Nephron progenitor cell (in vitro differentiated cells): ENCODE measurements around the gene CDK19.
A peak's percentile ranks its signal among the peaks of the same experiment; 100 is the strongest.

Source experiments
- DNase-seq: peaks from one replicate; pipeline ENCODE4 v3.0.0; 2021
- H3K27ac Mint-ChIP-seq: 2 replicates; pipeline ENCODE4 v1.8.0; 2021; ENCODE audit warnings: mild to moderate bottlenecking, moderate library complexity, mixed read lengths
- H3K27me3 Mint-ChIP-seq: 2 replicates; pipeline ENCODE4 v1.8.0; 2021; ENCODE audit warnings: mild to moderate bottlenecking, low read depth, mixed read lengths; ENCODE audit not compliant: poor library complexity
- H3K36me3 Mint-ChIP-seq: 2 replicates; pipeline ENCODE4 v1.8.0; 2021; ENCODE audit warnings: low read depth, mixed read lengths
- H3K4me1 Mint-ChIP-seq: 2 replicates; pipeline ENCODE4 v1.8.0; 2021; ENCODE audit warnings: mixed read lengths
- H3K4me3 Mint-ChIP-seq: 2 replicates; pipeline ENCODE4 v1.8.0; 2021; ENCODE audit warnings: mild to moderate bottlenecking, moderate library complexity, mixed read lengths
- H3K9me3 Mint-ChIP-seq: 2 replicates; pipeline ENCODE4 v1.8.0; 2021; ENCODE audit warnings: mild to moderate bottlenecking, moderate library complexity, mixed read lengths
- TF ChIP-seq, protein P1 (sequence below): fragments of 200-600 bp; sonication (generic); IDR thresholded peaks from 2 replicates; pipeline ENCODE4 v1.5.0; 2021; ENCODE audit warnings: antibody characterized with exemption

Gene CDK19

DNA sequence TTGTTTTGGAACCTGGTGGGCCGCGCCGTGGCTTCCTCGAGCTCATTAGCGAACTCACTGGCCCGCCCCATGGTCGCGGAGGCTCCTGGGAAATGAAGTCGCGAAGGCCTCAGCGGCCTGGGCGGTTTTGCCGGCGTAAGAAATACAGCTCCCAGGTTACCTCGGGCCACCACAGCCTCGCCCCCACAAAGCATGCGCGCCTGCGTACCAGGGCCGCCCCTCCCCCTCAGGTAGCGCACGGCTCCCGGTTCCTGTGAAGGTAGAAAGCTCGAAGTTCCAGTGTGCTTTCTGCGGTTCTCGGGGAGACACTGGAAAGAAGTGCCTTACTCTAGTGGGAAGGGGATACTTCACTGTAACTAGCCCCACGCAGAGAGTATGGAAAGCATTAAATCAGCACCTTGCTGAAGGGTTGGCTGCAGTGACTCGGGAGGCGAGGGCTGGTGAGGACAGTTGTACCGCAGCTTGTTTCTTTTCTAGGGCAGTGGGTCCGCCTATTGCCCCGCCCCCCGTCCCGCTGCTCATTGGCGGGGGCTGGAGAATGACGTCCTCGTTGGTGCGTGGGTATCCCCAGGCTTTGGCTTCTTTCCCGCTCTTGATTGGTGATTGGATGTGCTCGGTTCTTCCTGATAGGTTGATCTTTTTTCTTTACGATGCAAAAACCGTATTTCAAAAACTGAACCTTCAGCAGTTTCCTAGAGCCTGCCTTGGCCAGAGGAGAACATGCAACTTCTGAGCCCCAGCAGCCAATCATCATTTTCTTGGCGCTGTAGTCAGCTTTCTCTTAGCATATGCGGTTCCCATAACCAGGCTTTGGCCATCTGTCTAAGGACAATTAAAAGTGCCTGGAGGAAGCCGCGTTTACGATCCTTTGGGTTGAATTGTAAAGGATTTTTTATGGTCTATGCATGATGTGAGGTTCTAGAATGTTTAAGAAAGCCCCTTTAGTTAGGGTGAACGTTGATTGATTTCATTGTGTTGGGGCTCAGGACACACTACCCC, at the start of gene CDK19:
CDK19 (minus strand) TSS at position 59 of the 999 bp plus-strand sequence. CDS start 333 bp downstream, outside the sequence.
- H3K4me3 Mint-ChIP-seq, result peak within 1 kb of the TSS; percentile 99
- H3K4me1 Mint-ChIP-seq, result peaks cover 25% of the 10 kb centered on the region
- peaks cover 6% of the 10 kb centered on the region for H3K36me3 Mint-ChIP-seq
- peak within 1 kb of the TSS; percentile 100 for H3K27ac Mint-ChIP-seq
- TF ChIP-seq, protein P1, sequence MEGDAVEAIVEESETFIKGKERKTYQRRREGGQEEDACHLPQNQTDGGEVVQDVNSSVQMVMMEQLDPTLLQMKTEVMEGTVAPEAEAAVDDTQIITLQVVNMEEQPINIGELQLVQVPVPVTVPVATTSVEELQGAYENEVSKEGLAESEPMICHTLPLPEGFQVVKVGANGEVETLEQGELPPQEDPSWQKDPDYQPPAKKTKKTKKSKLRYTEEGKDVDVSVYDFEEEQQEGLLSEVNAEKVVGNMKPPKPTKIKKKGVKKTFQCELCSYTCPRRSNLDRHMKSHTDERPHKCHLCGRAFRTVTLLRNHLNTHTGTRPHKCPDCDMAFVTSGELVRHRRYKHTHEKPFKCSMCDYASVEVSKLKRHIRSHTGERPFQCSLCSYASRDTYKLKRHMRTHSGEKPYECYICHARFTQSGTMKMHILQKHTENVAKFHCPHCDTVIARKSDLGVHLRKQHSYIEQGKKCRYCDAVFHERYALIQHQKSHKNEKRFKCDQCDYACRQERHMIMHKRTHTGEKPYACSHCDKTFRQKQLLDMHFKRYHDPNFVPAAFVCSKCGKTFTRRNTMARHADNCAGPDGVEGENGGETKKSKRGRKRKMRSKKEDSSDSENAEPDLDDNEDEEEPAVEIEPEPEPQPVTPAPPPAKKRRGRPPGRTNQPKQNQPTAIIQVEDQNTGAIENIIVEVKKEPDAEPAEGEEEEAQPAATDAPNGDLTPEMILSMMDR, result no peak
- no peaks in the 10 kb centered on the region for H3K27me3 Mint-ChIP-seq
- DNase-seq, result peak; percentile 97
- peaks cover 5% of the 10 kb centered on the region for H3K9me3 Mint-ChIP-seq

DNA sequence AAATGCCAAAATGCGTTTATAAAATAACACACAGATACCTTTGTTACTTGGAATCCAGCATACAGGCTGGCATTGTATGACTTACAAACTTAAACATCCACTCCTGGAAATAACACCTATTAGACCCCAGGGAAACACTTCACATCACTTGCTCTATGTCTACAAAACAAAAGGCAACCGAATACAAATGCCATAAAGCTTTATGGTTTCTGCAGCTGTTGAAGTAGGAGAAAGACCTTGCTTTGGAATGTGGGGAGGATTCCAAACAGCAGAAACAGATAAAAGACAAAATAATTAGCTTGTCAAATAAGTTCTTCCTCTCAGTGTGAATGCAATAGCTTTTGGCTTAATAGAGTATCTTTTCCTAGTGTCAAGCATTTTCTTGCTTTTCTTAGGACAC, 49.6 kb upstream of the CDK19 start:
- TF ChIP-seq, protein P1, result no peak
- H3K4me3 Mint-ChIP-seq, result no peak overlapping the region
- DNase-seq, result no peak
- H3K4me1 Mint-ChIP-seq, result peaks cover 22% of the 10 kb centered on the region
- H3K36me3 Mint-ChIP-seq, result no peaks in the 10 kb centered on the region
- peaks cover 6% of the 10 kb centered on the region for H3K9me3 Mint-ChIP-seq
- H3K27me3 Mint-ChIP-seq, result no peaks in the 10 kb centered on the region
- peak overlapping the region; percentile 40 for H3K27ac Mint-ChIP-seq

DNA sequence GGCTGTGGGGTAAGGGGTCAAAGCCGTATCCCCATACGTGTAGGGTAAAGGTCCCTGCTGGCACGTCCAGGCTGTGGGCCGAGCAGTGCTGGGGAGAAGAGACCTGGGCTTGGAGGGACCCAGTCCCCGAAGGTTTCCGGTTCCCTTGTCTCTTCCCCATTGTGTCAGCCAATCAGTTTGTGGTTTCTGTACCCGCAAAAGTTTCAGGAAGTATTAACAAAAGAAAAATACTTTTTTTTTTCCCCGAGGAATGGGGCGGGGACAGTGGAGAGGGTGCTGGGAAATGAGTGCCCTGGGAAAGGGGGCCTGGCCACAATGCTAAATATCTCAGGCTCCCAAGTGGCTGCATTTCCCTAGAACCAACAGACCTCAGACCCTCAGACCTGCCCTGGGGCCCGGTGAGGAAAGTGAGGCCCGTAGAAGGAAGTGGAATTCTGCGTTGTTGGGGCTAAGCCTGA, 44.1 kb upstream of the CDK19 start:
- Mint-ChIP-seq H3K27me3 (no peaks in the 10 kb centered on the region), H3K9me3 (no peaks in the 10 kb centered on the region), H3K36me3 (no peaks in the 10 kb centered on the region), H3K4me3 (no peak overlapping the region), H3K27ac (no peak overlapping the region), H3K4me1 (peaks cover 6% of the 10 kb centered on the region)
- TF ChIP-seq, protein P1, result no peak
- no peak for DNase-seq

DNA sequence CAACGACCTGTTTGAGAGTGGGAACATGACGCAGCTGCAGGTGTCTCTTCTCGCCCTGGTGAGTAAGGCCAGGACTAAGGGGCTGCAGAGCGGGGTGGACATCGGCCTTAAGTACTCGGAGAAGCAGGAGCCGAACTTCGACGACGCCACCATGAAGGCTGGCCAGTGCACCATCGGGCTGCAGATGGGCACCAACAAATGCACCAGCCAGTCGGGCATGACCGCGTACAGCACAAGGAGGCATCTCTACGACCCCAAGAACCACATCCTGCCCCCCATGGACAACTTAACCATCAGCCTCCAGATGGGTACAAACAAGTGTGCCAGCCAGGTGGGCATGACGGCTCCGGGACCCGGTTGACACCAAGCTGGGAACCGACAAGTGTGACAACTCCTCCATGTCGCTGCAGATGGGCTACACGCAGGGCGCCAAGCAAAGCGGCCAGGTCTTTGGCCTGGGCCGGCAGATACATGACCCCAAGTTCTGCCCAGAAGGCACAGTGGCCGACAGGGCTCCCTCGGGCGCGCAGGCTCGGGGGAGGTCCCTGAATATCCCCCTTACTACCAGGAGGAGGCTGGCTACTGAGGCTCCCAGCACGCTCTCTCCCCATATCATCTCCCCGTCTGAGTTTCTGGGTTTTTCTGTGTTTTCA, 43.4 kb upstream of the CDK19 start:
- Mint-ChIP-seq H3K9me3 (no peaks in the 10 kb centered on the region), H3K27ac (no peak overlapping the region), H3K4me3 (no peak overlapping the region), H3K27me3 (no peaks in the 10 kb centered on the region), H3K36me3 (no peaks in the 10 kb centered on the region), H3K4me1 (peaks cover 5% of the 10 kb centered on the region)
- no peak for DNase-seq
- TF ChIP-seq, protein P1, result no peak

DNA sequence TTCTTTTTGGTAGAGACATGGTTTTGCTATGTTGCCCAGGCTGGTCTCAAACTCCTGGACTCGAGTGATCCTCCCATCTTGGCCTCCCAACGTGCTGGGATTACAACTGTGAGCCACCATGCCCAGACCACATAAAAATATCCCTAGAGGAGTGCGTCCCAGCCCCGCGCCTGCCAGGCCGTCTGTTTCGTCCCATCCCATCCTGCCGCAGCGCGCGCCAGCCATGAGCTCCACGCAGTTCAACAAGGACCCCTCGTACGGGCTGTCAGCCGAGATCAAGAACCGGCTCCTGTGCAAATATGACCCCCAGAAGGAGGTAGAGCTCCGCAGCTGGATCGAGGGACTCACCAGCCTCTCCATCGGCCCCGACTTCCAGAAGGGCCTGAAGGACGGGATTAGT, 42.7 kb upstream of the CDK19 start:
- no peaks in the 10 kb centered on the region for H3K9me3 Mint-ChIP-seq
- H3K4me3 Mint-ChIP-seq, result no peak overlapping the region
- H3K27ac Mint-ChIP-seq, result no peak overlapping the region
- H3K36me3 Mint-ChIP-seq, result no peaks in the 10 kb centered on the region
- no peak for DNase-seq
- peaks cover 5% of the 10 kb centered on the region for H3K4me1 Mint-ChIP-seq
- no peaks in the 10 kb centered on the region for H3K27me3 Mint-ChIP-seq
- TF ChIP-seq, protein P1, result no peak
